ENCODE data around the gene CAMSAP2.

GRCh38 chr1:200811704-200812103, 73.0 kb downstream of the CAMSAP2 start:
- TF ChIP-seq CTCF (conservative IDR thresholded peaks at IDR 0.05), result no peak
- TF ChIP-seq EZH2 (IDR thresholded peaks at IDR 0.05; ENCODE audit: low read depth), result no peak
